Smooth muscle cell of the brain vasculature (primary cell): ENCODE results near the gene TANK.
"Not testable (repeated sequence)": the region's sequence is repeated elsewhere in the genome, so short reads cannot be mapped to it uniquely, and the experiment has no call there.

ENCODE experiments used
- DNase-seq: peaks from one replicate; pipeline ENCODE4 v3.0.0-alpha.2; 2012; ENCODE audit warnings: low read depth, low spot score

The TANK gene

GRCh38 chr2:161228511-161229240, 68.4 kb downstream of the TANK start:
- DNase-seq = no peak

- DNase-seq = no peak
These were observed 70.7 kb downstream of the TANK start for GRCh38 chr2:161230959-161231358.

- no peak for DNase-seq
These were observed 72.3 kb downstream of the TANK start for GRCh38 chr2:161232571-161232970.

- DNase-seq = no peak
These were observed 73.7 kb downstream of the TANK start for GRCh38 chr2:161233858-161234431.

GRCh38 chr2:161234627-161235026, 74.4 kb downstream of the TANK start:
- no peak for DNase-seq

- DNase-seq = no peak
These were observed 77.4 kb downstream of the TANK start for GRCh38 chr2:161237392-161238264.

GRCh38 chr2:161238265-161238559, 78.0 kb downstream of the TANK start:
- no peak for DNase-seq

- no peak for DNase-seq
These were observed 78.5 kb downstream of the TANK start for GRCh38 chr2:161238560-161239325.

GRCh38 chr2:161239326-161240109, 79.3 kb downstream of the TANK start:
- no peak for DNase-seq

GRCh38 chr2:161241894-161242293, 81.7 kb downstream of the TANK start:
- DNase-seq = no peak

GRCh38 chr2:161243312-161243711, 83.1 kb downstream of the TANK start:
- no peak for DNase-seq

- DNase-seq = no peak
These were observed 83.7 kb downstream of the TANK start for GRCh38 chr2:161243905-161244304.

GRCh38 chr2:161244387-161245260, 84.4 kb downstream of the TANK start:
- not testable (repeated sequence) for DNase-seq

- no peak for DNase-seq
These were observed 85.0 kb downstream of the TANK start for GRCh38 chr2:161245261-161245553.

GRCh38 chr2:161245671-161246070, 85.4 kb downstream of the TANK start:
- no peak for DNase-seq

- DNase-seq = no peak
These were observed 86.1 kb downstream of the TANK start for GRCh38 chr2:161246281-161246680.

- DNase-seq = no peak
These were observed 90.7 kb downstream of the TANK start for GRCh38 chr2:161250864-161251436.

GRCh38 chr2:161257123-161257952, 97.1 kb downstream of the TANK start:
- no peak for DNase-seq

GRCh38 chr2:161265874-161266273, 105.6 kb downstream of the TANK start:
- no peak for DNase-seq
